H9 (cell line): ENCODE data around the gene PMAIP1. TPM values are rescaled to one million over a fixed set of nuclear protein-coding genes. Genes with fewer than 3 reads are reported as not detected.

Experiments
- DNase-seq: peaks from one replicate; pipeline ENCODE4 v3.0.0-alpha.2; 2017
- H2AFZ ChIP-seq: one replicate; pipeline ENCODE4 v1.6.1; 2013; ENCODE audit warnings: mild to moderate bottlenecking, low read length, control low read depth, moderate library complexity
- H2AK5ac ChIP-seq: 2 replicates; pipeline ENCODE4 v1.6.1; 2013; ENCODE audit warnings: low read length, control low read depth, mixed read lengths; ENCODE audit not compliant: insufficient read length
- H2BK120ac ChIP-seq: one replicate; pipeline ENCODE4 v1.6.1; 2013; ENCODE audit warnings: low read depth, mild to moderate bottlenecking, low read length, control low read depth, inconsistent platforms; ENCODE audit not compliant: poor library complexity, severe bottlenecking
- H2BK12ac ChIP-seq: 2 replicates; pipeline ENCODE4 v1.6.1; 2013; ENCODE audit warnings: low read length, control low read depth, mixed read lengths, low read depth; ENCODE audit not compliant: insufficient read length
- H2BK15ac ChIP-seq: 2 replicates; pipeline ENCODE4 v1.6.1; 2013; ENCODE audit warnings: low read depth, low read length, control low read depth
- H2BK20ac ChIP-seq: one replicate; pipeline ENCODE4 v1.6.1; 2013; ENCODE audit warnings: low read depth, mild to moderate bottlenecking, low read length, control low read depth, inconsistent platforms; ENCODE audit not compliant: poor library complexity, severe bottlenecking
- H2BK5ac ChIP-seq: 2 replicates; pipeline ENCODE4 v1.6.1; 2013; ENCODE audit warnings: low read length, control low read depth, mixed read lengths; ENCODE audit not compliant: insufficient read length
- H3K14ac ChIP-seq: 2 replicates; pipeline ENCODE4 v1.6.1; 2013; ENCODE audit warnings: low read length, control low read depth; ENCODE audit not compliant: insufficient read depth
- H3K18ac ChIP-seq: 2 replicates; pipeline ENCODE4 v1.6.1; 2013; ENCODE audit warnings: low read depth, mild to moderate bottlenecking, mixed read lengths, low read length, control low read depth; ENCODE audit not compliant: insufficient read length
- H3K23ac ChIP-seq: 2 replicates; pipeline ENCODE4 v1.6.1; 2013; ENCODE audit warnings: low read length, control low read depth, mixed read lengths, low read depth; ENCODE audit not compliant: insufficient read length
- H3K23me2 ChIP-seq: 2 replicates; pipeline ENCODE4 v1.6.1; 2013; ENCODE audit warnings: low read depth, mild to moderate bottlenecking, mixed read lengths, low read length, control low read depth; ENCODE audit not compliant: insufficient read length, poor library complexity, severe bottlenecking
- H3K27ac ChIP-seq: 2 replicates; pipeline ENCODE4 v1.5.1; 2013; ENCODE audit warnings: low read length, control low read depth, mixed read lengths, low read depth; ENCODE audit not compliant: insufficient read length
- H3K27me3 ChIP-seq: 2 replicates; pipeline ENCODE4 v1.6.1; 2013; ENCODE audit warnings: low read length, control low read depth, inconsistent platforms; ENCODE audit not compliant: insufficient read depth
- H3K4ac ChIP-seq: 2 replicates; pipeline ENCODE4 v1.6.1; 2013; ENCODE audit warnings: low read depth, mild to moderate bottlenecking, control low read depth, inconsistent platforms, low read length, moderate library complexity
- H3K4me1 ChIP-seq: 2 replicates; pipeline ENCODE4 v1.6.1; 2013; ENCODE audit warnings: low read length, control low read depth, inconsistent platforms; ENCODE audit not compliant: insufficient read depth
- H3K4me2 ChIP-seq: 2 replicates; pipeline ENCODE4 v1.6.1; 2013; ENCODE audit warnings: low read length, control low read depth, mixed read lengths; ENCODE audit not compliant: insufficient read length, insufficient read depth
- H3K56ac ChIP-seq: 2 replicates; pipeline ENCODE4 v1.6.1; 2013; ENCODE audit warnings: low read depth, mild to moderate bottlenecking, mixed read lengths, low read length, control low read depth; ENCODE audit not compliant: insufficient read length
- H3K79me1 ChIP-seq: 2 replicates; pipeline ENCODE4 v1.6.1; 2013; ENCODE audit warnings: low read depth, mild to moderate bottlenecking, moderate library complexity, low read length, control low read depth, inconsistent platforms; ENCODE audit not compliant: insufficient read depth, poor library complexity, severe bottlenecking
- H3K79me2 ChIP-seq: 2 replicates; pipeline ENCODE4 v1.6.1; 2013; ENCODE audit warnings: low read length, control low read depth, inconsistent platforms; ENCODE audit not compliant: insufficient read depth
- H3K9ac ChIP-seq: 2 replicates; pipeline ENCODE4 v1.6.1; 2013; ENCODE audit warnings: low read length, control low read depth, mixed read lengths; ENCODE audit not compliant: insufficient read length; ENCODE audit errors: extremely low read depth
- H3K9me3 ChIP-seq: one replicate; pipeline ENCODE4 v1.6.1; 2013; ENCODE audit warnings: low read depth, low read length, inconsistent platforms; ENCODE audit not compliant: control insufficient read depth
- H3T11ph ChIP-seq: one replicate; pipeline ENCODE4 v1.6.1; 2013; ENCODE audit warnings: mild to moderate bottlenecking, low read length, control low read depth, inconsistent platforms
- H4K20me1 ChIP-seq: one replicate; pipeline ENCODE4 v1.6.1; 2013; ENCODE audit not compliant: control insufficient read depth, insufficient read length, insufficient read depth
- H4K5ac ChIP-seq: 2 replicates; pipeline ENCODE4 v1.6.1; 2013; ENCODE audit warnings: low read depth, mild to moderate bottlenecking, mixed read lengths, low read length, control low read depth; ENCODE audit not compliant: insufficient read length
- H4K8ac ChIP-seq: replicated peaks from 2 replicates; pipeline ENCODE4 v1.6.1; 2013; ENCODE audit warnings: low read length, control low read depth, mixed read lengths, low read depth; ENCODE audit not compliant: insufficient read length
- H4K91ac ChIP-seq: 2 replicates; pipeline ENCODE4 v1.6.1; 2013; ENCODE audit warnings: low read depth, mild to moderate bottlenecking, moderate library complexity, mixed read lengths, low read length, control low read depth; ENCODE audit not compliant: insufficient read length
- H3K27ac Mint-ChIP-seq, 3 experiments: 2 replicates in 2 of 3; 3 replicates in 1 of 3; pipeline ENCODE4 v1.8.0; 2020 to 2021; ENCODE audit warnings: mixed read lengths in 3 of 3, mild to moderate bottlenecking in 1 of 3, moderate library complexity in 1 of 3
- H3K27me3 Mint-ChIP-seq: 2 replicates; pipeline ENCODE4 v1.8.0; 2021; ENCODE audit warnings: low read depth, mild to moderate bottlenecking, moderate library complexity, mixed read lengths
- H3K36me3 Mint-ChIP-seq, 3 experiments: 2 replicates in 2 of 3; 3 replicates in 1 of 3; pipeline ENCODE4 v1.8.0; 2020 to 2021; ENCODE audit warnings: low read depth in 3 of 3, mixed read lengths in 3 of 3; ENCODE audit not compliant: insufficient read depth in 1 of 3
- H3K4me1 Mint-ChIP-seq, 2 experiments: 2 replicates each; pipeline ENCODE4 v1.8.0; 2020; ENCODE audit warnings: mixed read lengths in 2 of 2
- H3K4me3 Mint-ChIP-seq, 2 experiments: 2 replicates in 1 of 2; 3 replicates in 1 of 2; pipeline ENCODE4 v1.8.0; 2020 to 2021; ENCODE audit warnings: mild to moderate bottlenecking in 2 of 2, mixed read lengths in 2 of 2, moderate library complexity in 1 of 2
- H3K9me3 Mint-ChIP-seq, 2 experiments: 2 replicates in 1 of 2; 3 replicates in 1 of 2; pipeline ENCODE4 v1.8.0; 2020; ENCODE audit warnings: mild to moderate bottlenecking in 2 of 2, mixed read lengths in 2 of 2, moderate library complexity in 1 of 2
- CTCF ChIP-seq: fragments of 200-600 bp; sonication (generic); conservative IDR thresholded peaks from 3 replicates; pipeline ENCODE4 v1.8.0; 2021; ENCODE audit warnings: antibody characterized with exemption, mild to moderate bottlenecking
- WGBS: extraction: QIAGEN DNeasy Blood & Tissue Kit; methylation state at CpG from one replicate; pipeline ENCODE4 v1.1.7; 2013; ENCODE audit warnings: missing lambda C conversion rate, low lambda C conversion rate, mixed read lengths; ENCODE audit not compliant: insufficient read length; ENCODE audit errors: extremely low coverage; 5-methylcytosine and 5-hydroxymethylcytosine counted together
- total RNA-seq: library from RNA; stranded (reverse); gene quantifications from 2 replicates; pipeline ENCODE4 v1.2.1, GENCODE V29; 2021

Gene PMAIP1
- total RNA-seq, 1 experiment from 2014 or later: 152 TPM

- peak overlapping the region; percentile 31 to 72 for H3K4me3 Mint-ChIP-seq
- Histone ChIP-seq H3K56ac (no peak overlapping the region), H2BK12ac (no peak overlapping the region), H3K4ac (no peak overlapping the region), H2BK15ac (no peak overlapping the region), H3K14ac (no peak overlapping the region), H2AFZ (no peak overlapping the region), H3K27ac (no peak overlapping the region), H3K4me2 (peak overlapping the region; percentile 4), H3K79me2 (peaks cover 18% of the 10 kb centered on the region; the same call in 1 of the 2 replicates), H3K9ac (no peak overlapping the region), H2BK120ac (no peak overlapping the region), H2BK20ac (no peak overlapping the region), H3K27me3 (no peaks in the 10 kb centered on the region), H3K23me2 (peaks cover 10% of the 10 kb centered on the region), H3T11ph (no peak overlapping the region), H4K91ac (no peak overlapping the region), H3K4me1 (peaks cover 8% of the 10 kb centered on the region), H3K9me3 (no peaks in the 10 kb centered on the region), H3K79me1 (no peaks in the 10 kb centered on the region), H4K20me1 (no peaks in the 10 kb centered on the region), H3K23ac (no peak overlapping the region), H4K8ac (no peak overlapping the region), H4K5ac (no peak overlapping the region), H3K18ac (no peak overlapping the region), H2AK5ac (no peak overlapping the region), H2BK5ac (no peak overlapping the region)
- WGBS: no CpG with 5 or more reads among the region's 1 CpG
- DNase-seq: no peak
- H3K4me1 Mint-ChIP-seq: peaks cover 54 to 62% of the 10 kb centered on the region in 2 experiments
- H3K9me3 Mint-ChIP-seq: no peaks in the 10 kb centered on the region; a peak in 2 of 5 replicates
- H3K27me3 Mint-ChIP-seq: no peaks in the 10 kb centered on the region
- no peak for TF ChIP-seq CTCF
- peak overlapping the region; percentile 9 to 94 (median 78); a peak in 3 of 7 replicates for H3K27ac Mint-ChIP-seq
- peaks cover 31 to 39% (median 35%) of the 10 kb centered on the region in 3 experiments for H3K36me3 Mint-ChIP-seq
Measured at GRCh38 chr18:59904011-59904601, 4.3 kb downstream of the PMAIP1 start.
